ENCODE measurements around the gene GADD45B. TPM values are rescaled to one million over a fixed set of nuclear protein-coding genes. Genes with fewer than 3 reads are reported as not detected.
"Not testable (repeated sequence)": the region's sequence is repeated elsewhere in the genome, so short reads cannot be mapped to it uniquely, and the experiment has no call there.

The GADD45B gene
- total and polyA plus RNA-seq, 8 donors: 52.9 to 588 (median 81.9) TPM

- intact Hi-C loops (cut with DNase I; ENCODE audit: low total_unique reads): no loop called here
- WGBS, 5 donors: 2 to 11% (median 3%) methylated on average over 16 to 78 of the region's 78 CpGs
- peak; percentile 82 to 89 for DNase-seq
- peaks cover 0 to 22% (median 3%) of the 10 kb centered on the region in 3 donors for H3K27me3 ChIP-seq
- H3K27ac ChIP-seq: peak overlapping the region in 4 of 5 donors; percentile 28 to 83 (median 50)
- H3K4me1 ChIP-seq: peaks cover 29 to 51% (median 47%) of the 10 kb centered on the region in 4 donors
- H3K36me3 ChIP-seq: no peaks in the 10 kb centered on the region
- no peak for TF ChIP-seq POLR2A (IDR thresholded peaks at IDR 0.05)
- TF ChIP-seq POLR2AphosphoS5 (IDR thresholded peaks at IDR 0.05): no peak
- TF ChIP-seq CTCF (IDR thresholded peaks at IDR 0.05): no peak
- no peak for TF ChIP-seq EP300 (IDR thresholded peaks at IDR 0.05)
- H3K9me3 ChIP-seq: no peaks in the 10 kb centered on the region
- peak overlapping the region; percentile 43 to 51 (median 50) for H3K4me3 ChIP-seq
Measured at GRCh38 chr19:2488942-2489731, 13.2 kb downstream of the GADD45B start.

- TF ChIP-seq CTCF (IDR thresholded peaks at IDR 0.05) (no peak), POLR2A (IDR thresholded peaks at IDR 0.05) (no peak)
- Histone ChIP-seq H3K4me1 (peaks cover 41 to 66% (median 62%) of the 10 kb centered on the region in 4 donors), H3K4me3 (no peak overlapping the region), H3K9me3 (no peaks in the 10 kb centered on the region), H3K27me3 (peaks cover 0 to 22% (median 3%) of the 10 kb centered on the region in 3 donors), H3K36me3 (no peaks in the 10 kb centered on the region), H3K27ac (peak overlapping the region in 4 of 5 donors; percentile 23 to 44 (median 40))
- WGBS, 5 donors: 38 to 70% (median 53%) methylated on average over 7 of the region's 7 CpGs
- intact Hi-C loops (cut with DNase I; ENCODE audit: low total_unique reads): no loop called here
- no peak for DNase-seq
Measured at GRCh38 chr19:2490659-2491058, 14.7 kb downstream of the GADD45B start.

- H3K9me3 ChIP-seq: no peaks in the 10 kb centered on the region
- intact Hi-C loops (cut with DNase I; ENCODE audit: low total_unique reads): no loop called here
- H3K4me1 ChIP-seq: peaks cover 46 to 73% (median 68%) of the 10 kb centered on the region in 4 donors
- H3K27ac ChIP-seq: peak overlapping the region; percentile 12 to 44 (median 38)
- TF ChIP-seq POLR2AphosphoS5 (IDR thresholded peaks at IDR 0.05) (peak; percentile 33 to 87 (median 63)), POLR2A (IDR thresholded peaks at IDR 0.05) (no peak)
- peak; percentile 89 to 98 for DNase-seq
- no peaks in the 10 kb centered on the region for H3K36me3 ChIP-seq
- WGBS, 5 donors: 21 to 49% (median 30%) methylated on average over 14 to 23 of the region's 23 CpGs
- H3K4me3 ChIP-seq: no peak overlapping the region
- H3K27me3 ChIP-seq: peaks cover 0 to 22% (median 3%) of the 10 kb centered on the region in 3 donors
Measured at GRCh38 chr19:2491130-2491801, 15.3 kb downstream of the GADD45B start.

- Histone ChIP-seq H3K27ac (no peak overlapping the region), H3K4me1 (peaks cover 46 to 70% (median 69%) of the 10 kb centered on the region in 4 donors), H3K27me3 (peaks cover 0 to 21% (median 3%) of the 10 kb centered on the region in 3 donors), H3K36me3 (no peaks in the 10 kb centered on the region), H3K9me3 (no peaks in the 10 kb centered on the region), H3K4me3 (no peak overlapping the region)
- DNase-seq: no peak
- intact Hi-C loops (cut with DNase I; ENCODE audit: low total_unique reads): no loop called here
- TF ChIP-seq POLR2AphosphoS5 (IDR thresholded peaks at IDR 0.05) (no peak), POLR2A (IDR thresholded peaks at IDR 0.05) (no peak), EP300 (IDR thresholded peaks at IDR 0.05) (no peak), CTCF (IDR thresholded peaks at IDR 0.05) (no peak)
- 74 to 82% (median 81%) methylated on average over 8 of the region's 8 CpGs for WGBS, 5 donors
Measured at GRCh38 chr19:2492870-2493269, 16.9 kb downstream of the GADD45B start.

GRCh38 chr19:2493448-2493847 is 17.5 kb downstream of the GADD45B start:
- Histone ChIP-seq H3K4me1 (peaks cover 42 to 64% (median 64%) of the 10 kb centered on the region in 4 donors), H3K27me3 (peaks cover 0 to 15% (median 3%) of the 10 kb centered on the region in 3 donors)
- intact Hi-C loops (cut with DNase I; ENCODE audit: low total_unique reads): not testable (repeated sequence)

More at GRCh38 chr19:2493448-2493847, 17.5 kb downstream of the GADD45B start:
- 79 to 86% (median 84%) methylated on average over 14 of the region's 14 CpGs for WGBS, 5 donors
- not testable (repeated sequence) for DNase-seq, H3K9me3 ChIP-seq, H3K4me3 ChIP-seq, H3K36me3 ChIP-seq
- peak overlapping the region in 1 of 5 donors; percentile 90 for H3K27ac ChIP-seq

Data from stomach (tissue), 9 donors.